ENCODE results near the gene P2RX7.

- TF ChIP-seq CTCF (IDR thresholded peaks at IDR 0.05) (no peak), POLR2AphosphoS5 (IDR thresholded peaks at IDR 0.05) (no peak), POLR2A (IDR thresholded peaks at IDR 0.05) (no peak), EP300 (IDR thresholded peaks at IDR 0.05) (no peak)
Measured at GRCh38 chr12:121144416-121144914, 11.8 kb downstream of the P2RX7 start.
